ENCODE data around the gene LILRB2. TPM values are rescaled to one million over a fixed set of nuclear protein-coding genes. Genes with fewer than 3 reads are reported as not detected.
"Not testable (repeated sequence)": the region's sequence is repeated elsewhere in the genome, so short reads cannot be mapped to it uniquely, and the experiment has no call there.

The LILRB2 gene
- total RNA-seq, 1 donor from 2014 or later = not detected

DNA sequence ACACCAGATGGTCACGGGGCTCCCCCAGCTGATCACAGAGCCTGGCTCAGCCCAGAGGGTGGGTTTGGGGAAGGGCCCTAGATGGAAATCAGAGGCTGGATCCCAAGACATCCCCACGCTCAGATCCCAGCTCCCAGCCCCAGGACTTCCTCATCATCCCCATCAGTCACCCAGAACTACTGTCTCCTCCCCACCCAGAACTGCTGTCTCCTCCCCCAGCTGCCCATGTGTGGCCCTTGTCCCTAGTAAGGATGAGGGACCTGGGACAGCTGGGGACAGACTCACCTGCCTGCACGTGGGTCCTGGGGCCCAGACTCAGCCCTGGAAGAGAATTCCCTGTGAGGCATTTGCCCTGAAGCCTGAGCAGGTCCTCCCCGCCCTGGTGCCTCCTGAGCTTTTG lies 38.7 kb downstream of the LILRB2 start:
- not testable (repeated sequence) for DNase-seq (ENCODE audit: low read depth in 2 of 2)

GRCh38 chr19:54240372-54241336 lies 40.3 kb downstream of the LILRB2 start:
- not testable (repeated sequence) for DNase-seq (ENCODE audit: low read depth in 2 of 2)

DNA sequence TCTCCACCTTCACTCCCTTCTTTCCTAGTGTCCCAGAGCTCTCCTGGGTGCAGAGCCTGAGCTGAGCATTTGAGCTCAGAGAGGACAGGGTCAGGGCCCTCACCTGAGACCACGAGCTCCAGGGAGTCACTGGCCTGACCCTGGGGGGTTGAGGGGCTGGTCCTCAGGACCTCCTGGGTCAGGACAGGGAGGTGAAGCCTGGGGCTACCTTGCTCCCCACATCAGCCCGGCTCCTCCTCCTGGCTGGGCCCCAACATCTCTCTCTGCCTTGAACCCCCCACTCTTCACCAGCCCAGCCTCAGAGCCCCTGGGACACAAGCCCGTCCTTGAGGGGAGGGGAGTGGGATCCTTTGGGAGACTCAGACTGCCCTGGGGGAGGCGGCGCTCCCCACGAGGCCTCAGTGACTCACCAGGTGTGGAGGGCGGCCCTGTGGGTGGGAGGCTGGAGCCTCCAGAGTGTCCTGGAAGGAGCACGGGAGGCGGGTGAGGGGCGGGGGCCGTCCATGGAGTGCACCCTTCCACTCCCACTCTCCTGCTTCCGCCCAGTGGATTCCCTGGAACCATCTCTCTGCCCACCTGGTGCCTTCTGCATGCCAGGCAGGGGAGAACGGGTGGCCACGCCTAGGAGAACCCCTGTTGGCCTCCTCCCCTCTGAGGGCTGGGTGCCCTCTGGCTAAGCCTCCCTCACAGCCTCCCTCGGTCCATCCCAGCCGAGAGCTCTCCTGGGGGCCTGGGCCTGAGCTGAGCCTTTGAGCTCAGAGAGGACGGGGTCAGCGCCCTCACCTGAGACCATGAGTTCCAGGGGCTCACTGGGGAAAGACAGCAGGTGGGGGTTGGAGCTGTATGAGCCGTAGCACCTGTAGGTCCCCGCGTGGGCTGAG lies 41.2 kb downstream of the LILRB2 start:
- DNase-seq (ENCODE audit: low read depth in 2 of 2) = not testable (repeated sequence)

- DNase-seq (ENCODE audit: low read depth in 2 of 2) = no peak
These were observed 47.0 kb downstream of the LILRB2 start for GRCh38 chr19:54233941-54234340.

- DNase-seq (ENCODE audit: low read depth in 2 of 2) = peak; percentile 75 to 87
These were observed 49.6 kb downstream of the LILRB2 start for GRCh38 chr19:54231077-54231931.

- DNase-seq (ENCODE audit: low read depth in 2 of 2) = no peak
These were observed 50.9 kb downstream of the LILRB2 start for GRCh38 chr19:54230031-54230430.

- no peak for DNase-seq (ENCODE audit: low read depth in 2 of 2)
These were observed 51.8 kb downstream of the LILRB2 start for GRCh38 chr19:54229146-54229545.

- DNase-seq (ENCODE audit: low read depth in 2 of 2) = not testable (repeated sequence)
These were observed 56.3 kb downstream of the LILRB2 start for GRCh38 chr19:54224619-54225018.

DNA sequence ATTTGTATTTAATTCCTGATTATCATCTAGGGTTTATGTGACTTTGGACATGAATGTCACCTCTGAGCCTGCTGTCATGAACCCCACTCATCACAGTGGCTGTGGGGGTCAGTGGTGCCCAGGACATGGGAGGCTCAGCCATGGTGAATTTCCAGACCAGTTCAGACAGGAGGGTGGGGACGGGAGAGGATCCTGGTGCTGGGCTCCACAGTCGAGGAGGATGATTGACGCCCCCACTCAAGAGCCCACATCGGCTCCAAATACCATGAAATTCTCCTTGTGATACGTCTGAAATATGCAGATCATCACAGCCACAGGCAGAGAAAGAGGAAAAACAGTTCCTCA lies 57.0 kb downstream of the LILRB2 start:
- DNase-seq (ENCODE audit: low read depth in 2 of 2) = not testable (repeated sequence)

Other genes starting within 250 kb of the LILRB2 start
- gene VSTM1, start 217.2 kb downstream of the LILRB2 start, total RNA-seq = not detected in 2 replicates
- not detected in 2 replicates for gene TARM1, start 199.7 kb downstream of the LILRB2 start, total RNA-seq
- under 0.01 TPM in 1 of 2 replicates, not detected in the other for gene OSCAR, start 180.3 kb downstream of the LILRB2 start, total RNA-seq
- 19.2 and 23.4 TPM in 2 replicates for gene NDUFA3, start 178.3 kb downstream of the LILRB2 start, total RNA-seq
- 20.5 and 27.4 TPM in 2 replicates for gene TFPT, start 165.5 kb downstream of the LILRB2 start, total RNA-seq
- 48.6 and 51.9 TPM in 2 replicates for gene PRPF31, start 165.4 kb downstream of the LILRB2 start, total RNA-seq
- gene CNOT3, start 143.3 kb downstream of the LILRB2 start, total RNA-seq = 4.1 and 4.8 TPM in 2 replicates
- gene LENG1, start 121.4 kb downstream of the LILRB2 start, total RNA-seq = 3.3 and 5.4 TPM in 2 replicates
- 0.22 TPM in 1 of 2 replicates, not detected in the other for gene TMC4, start 108.0 kb downstream of the LILRB2 start, total RNA-seq
- 9.5 and 19.4 TPM in 2 replicates for gene MBOAT7, start 91.5 kb downstream of the LILRB2 start, total RNA-seq
- 35.1 and 38.8 TPM in 2 replicates for gene TSEN34, start 89.8 kb downstream of the LILRB2 start, total RNA-seq
- gene RPS9, start 80.3 kb downstream of the LILRB2 start, total RNA-seq = 2,773 and 3,236 TPM in 2 replicates
- gene LILRB3, start 58.1 kb downstream of the LILRB2 start, total RNA-seq = not detected in 2 replicates
- not detected in 2 replicates for gene LILRA6, start 38.3 kb downstream of the LILRB2 start, total RNA-seq
- gene LILRB5, start 23.8 kb downstream of the LILRB2 start, total RNA-seq = not detected in 2 replicates
- gene LILRA5, start 32.1 kb upstream of the LILRB2 start, total RNA-seq = not detected in 2 replicates
- not detected in 2 replicates for gene LILRA4, start 58.1 kb upstream of the LILRB2 start, total RNA-seq
- gene LAIR1, start 83.8 kb upstream of the LILRB2 start, total RNA-seq = not detected in 2 replicates
- not detected in 2 replicates for gene TTYH1, start 134.4 kb upstream of the LILRB2 start, total RNA-seq
- gene LENG8, start 168.1 kb upstream of the LILRB2 start, total RNA-seq = 12.6 and 21.8 TPM in 2 replicates
- 3.3 and 5.0 TPM in 2 replicates for gene LENG9, start 182.7 kb upstream of the LILRB2 start, total RNA-seq
- 53.2 and 124 TPM in 2 replicates for gene CDC42EP5, start 192.2 kb upstream of the LILRB2 start, total RNA-seq
- not detected in 2 replicates for gene LAIR2, start 221.7 kb upstream of the LILRB2 start, total RNA-seq